ENCODE measurements around the gene PRTG. TPM values are rescaled to one million over a fixed set of nuclear protein-coding genes. Genes with fewer than 3 reads are reported as not detected.

Gene PRTG
- total RNA-seq, 2 experiments from 2014 or later: not detected

DNA sequence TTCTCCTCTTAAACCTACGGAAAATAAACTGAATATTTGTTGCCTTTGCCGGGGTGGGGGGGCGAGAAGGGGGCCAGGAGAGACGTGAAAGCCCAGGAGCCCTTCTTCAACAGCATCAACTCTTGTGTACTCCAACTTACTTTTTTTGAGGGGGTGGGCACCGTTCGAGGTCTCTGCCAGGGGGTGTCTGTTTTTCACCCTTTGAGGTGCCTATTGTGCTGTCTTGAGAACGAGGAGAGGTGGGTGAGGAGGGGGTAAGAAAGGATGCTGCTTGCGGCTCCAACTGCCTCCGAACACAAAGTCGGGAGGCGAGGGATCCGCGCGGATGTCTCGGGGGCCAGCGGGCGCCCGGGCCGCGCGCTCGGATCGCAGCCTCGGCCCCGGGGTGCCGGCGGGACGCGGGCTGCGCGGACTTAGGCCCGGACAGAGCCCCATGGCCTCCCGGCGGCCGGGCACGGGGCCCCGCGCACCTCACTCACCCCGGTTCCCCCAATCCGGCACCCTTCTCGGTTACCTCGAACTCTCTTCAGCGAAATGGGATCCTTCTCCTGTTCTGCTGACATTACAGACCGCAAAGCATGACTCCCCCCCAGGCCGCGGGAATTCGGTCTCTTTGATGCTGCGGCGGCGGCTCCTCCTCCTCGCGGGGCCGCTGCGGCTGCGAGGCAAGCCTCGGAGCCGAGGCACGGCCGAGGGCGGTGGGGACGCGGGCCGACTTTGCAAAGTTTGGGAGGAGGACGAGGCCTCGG lies 155.5 kb downstream of the PRTG start:
- ATAC-seq (peak; percentile 53), DNase-seq (no peak)
- Mint-ChIP-seq H3K27ac (no peak overlapping the region), H3K9me3 (ENCODE audit: low read depth) (no peaks in the 10 kb centered on the region), H3K4me3 (peak overlapping the region; percentile 15), H3K36me3 (no peaks in the 10 kb centered on the region), H3K4me1 (peaks cover 2% of the 10 kb centered on the region), H3K27me3 (peaks cover 47% of the 10 kb centered on the region)
- CTCF ChIA-PET: interaction anchor here (0.6 kb wide), 1 partner anchor 22 kb away, joined by 3 read pairs; no protein-coding TSS in a partner anchor

DNA sequence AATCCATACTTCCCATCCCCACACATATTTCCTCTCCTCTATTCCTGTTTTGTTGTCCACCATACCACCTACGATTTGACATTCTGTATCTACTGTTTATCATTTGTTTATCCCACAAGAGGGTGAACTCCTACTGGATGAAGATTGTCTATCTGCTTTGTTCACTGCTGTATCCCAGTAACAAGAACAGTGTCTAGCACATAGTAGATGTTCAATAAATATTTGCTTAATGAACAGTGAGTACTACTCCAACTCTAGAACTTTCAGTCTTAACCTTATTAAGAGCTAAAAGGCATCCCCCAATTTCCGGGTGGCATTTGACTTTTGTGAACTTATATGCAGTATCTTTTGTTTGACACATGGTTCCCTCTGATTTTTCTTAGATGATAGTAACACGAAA lies 156.1 kb downstream of the PRTG start:
- Mint-ChIP-seq H3K36me3 (no peaks in the 10 kb centered on the region), H3K27ac (no peak overlapping the region), H3K9me3 (ENCODE audit: low read depth) (no peaks in the 10 kb centered on the region), H3K27me3 (peaks cover 49% of the 10 kb centered on the region), H3K4me3 (no peak overlapping the region), H3K4me1 (peaks cover 2% of the 10 kb centered on the region)
- ATAC-seq (no peak), DNase-seq (no peak)
- CTCF ChIA-PET: interaction anchor here (0.6 kb wide), 1 partner anchor 23 kb away, joined by 3 read pairs; no protein-coding TSS in a partner anchor

DNA sequence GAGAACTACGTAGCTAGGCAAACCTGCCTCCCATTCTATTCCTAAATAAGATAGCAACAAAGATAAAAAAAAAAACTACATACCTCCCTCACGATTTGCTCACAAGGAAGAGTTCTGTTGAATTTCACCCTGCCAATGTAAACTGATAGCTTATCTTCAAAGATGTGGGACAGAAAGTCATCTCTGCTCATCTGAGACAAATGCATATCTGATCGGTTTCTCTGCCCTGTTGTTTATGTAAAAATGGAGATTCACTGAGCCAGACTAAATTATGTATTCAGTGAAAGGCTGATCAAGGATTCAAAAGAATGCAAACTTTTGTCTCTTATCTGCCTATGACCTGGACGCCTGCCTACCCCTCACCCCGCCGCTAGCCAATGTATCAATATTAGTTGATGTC lies 166.0 kb downstream of the PRTG start:
- peaks cover 43% of the 10 kb centered on the region for H3K27me3 Mint-ChIP-seq
- no peaks in the 10 kb centered on the region for H3K9me3 Mint-ChIP-seq (ENCODE audit: low read depth)
- no peak overlapping the region for H3K4me3 Mint-ChIP-seq
- DNase-seq (no peak), ATAC-seq (no peak)
- no peaks in the 10 kb centered on the region for H3K4me1 Mint-ChIP-seq
- CTCF ChIA-PET: no interaction called here
- H3K27ac Mint-ChIP-seq: no peak overlapping the region
- no peaks in the 10 kb centered on the region for H3K36me3 Mint-ChIP-seq

DNA sequence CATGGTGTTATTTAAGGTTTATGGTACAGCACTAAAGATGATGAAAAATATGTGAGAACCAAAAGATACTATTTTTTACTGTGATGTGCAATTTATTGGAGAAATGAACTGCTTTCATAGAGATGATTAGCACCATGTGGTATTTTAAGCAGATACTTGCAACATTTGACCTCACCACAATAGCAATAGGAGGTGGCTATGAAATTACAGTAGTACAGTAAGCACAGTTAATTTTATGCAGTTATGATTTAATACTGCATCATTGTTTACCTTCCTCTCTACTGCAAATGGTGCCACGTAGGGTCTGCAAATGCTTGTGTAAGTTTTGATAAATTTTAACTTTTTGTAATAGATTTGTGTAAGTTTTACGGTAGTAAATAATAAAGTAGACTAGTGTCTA lies 168.9 kb downstream of the PRTG start:
- Mint-ChIP-seq H3K36me3 (no peaks in the 10 kb centered on the region), H3K4me3 (no peak overlapping the region)
- CTCF ChIA-PET: no interaction called here

DNA sequence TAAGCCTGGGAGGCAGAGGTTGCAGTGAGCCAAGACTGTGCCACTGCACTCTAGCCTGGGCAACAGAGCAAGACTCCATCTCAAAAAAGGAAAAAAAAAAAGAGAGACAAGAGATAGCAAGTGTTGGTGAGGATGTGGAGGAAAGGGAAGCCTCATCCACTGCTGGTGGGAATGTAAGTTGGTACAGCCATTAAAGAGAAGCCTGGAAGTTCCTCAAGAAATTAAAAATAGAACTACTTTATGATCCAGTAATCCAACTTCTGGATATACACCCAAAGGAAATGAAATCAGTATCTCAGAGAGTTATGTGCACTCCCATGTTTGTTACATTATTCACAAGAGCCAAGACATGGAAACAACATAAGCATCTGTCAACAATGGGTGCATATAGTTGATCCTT lies 169.7 kb downstream of the PRTG start:
- H3K4me1 Mint-ChIP-seq: no peaks in the 10 kb centered on the region
- H3K27me3 Mint-ChIP-seq: peaks cover 31% of the 10 kb centered on the region
- H3K4me3 Mint-ChIP-seq: no peak overlapping the region
- no peak for ATAC-seq
- H3K36me3 Mint-ChIP-seq: no peaks in the 10 kb centered on the region
- CTCF ChIA-PET: no interaction called here
- H3K9me3 Mint-ChIP-seq (ENCODE audit: low read depth): peaks cover 3% of the 10 kb centered on the region
- DNase-seq: no peak
- H3K27ac Mint-ChIP-seq: no peak overlapping the region

More for the DNA sequence above, 168.9 kb downstream of the PRTG start:
- peaks cover 32% of the 10 kb centered on the region for H3K27me3 Mint-ChIP-seq
- H3K4me1 Mint-ChIP-seq: no peaks in the 10 kb centered on the region
- DNase-seq (no peak), ATAC-seq (no peak)
- no peak overlapping the region for H3K27ac Mint-ChIP-seq
- peaks cover 3% of the 10 kb centered on the region for H3K9me3 Mint-ChIP-seq (ENCODE audit: low read depth)

DNA sequence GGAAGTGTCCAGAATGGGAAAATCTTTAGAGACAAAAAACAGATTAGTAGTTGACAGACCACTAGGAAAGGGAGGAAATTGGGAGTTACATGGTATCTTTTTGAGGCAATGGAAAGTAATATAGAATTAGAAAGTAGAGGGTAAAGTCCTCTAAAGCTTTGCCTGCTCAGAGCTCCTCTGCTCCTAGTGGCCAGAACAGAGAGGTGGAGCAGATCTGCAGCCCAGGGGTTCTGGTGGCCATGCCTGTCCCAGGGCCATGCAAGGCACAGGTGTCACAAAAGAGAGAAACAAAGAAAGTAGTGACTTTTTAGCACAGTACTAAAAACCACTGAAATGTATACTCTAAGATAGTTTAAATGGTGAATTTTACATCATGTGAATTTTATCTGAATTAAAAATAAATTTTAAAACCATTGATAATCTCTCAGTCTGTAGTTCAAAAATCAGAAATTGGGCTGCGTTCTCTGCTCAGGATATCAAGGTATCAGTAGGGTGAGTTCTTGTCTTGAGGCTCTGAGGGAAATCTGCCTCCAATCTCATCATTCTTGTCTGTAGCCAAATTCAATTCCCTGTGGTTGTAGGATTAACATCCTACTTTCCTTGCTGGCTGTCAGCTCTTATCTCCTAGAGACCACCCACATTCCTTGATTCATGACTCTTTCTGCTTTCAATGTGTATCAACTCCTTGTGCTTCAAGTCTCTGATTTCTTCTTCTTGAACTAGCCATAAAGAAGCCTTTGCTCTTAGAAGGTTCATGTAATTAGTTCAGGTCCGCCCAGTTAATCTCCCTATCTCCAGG lies 178.4 kb downstream of the PRTG start:
- ATAC-seq (no peak), DNase-seq (no peak)
- Mint-ChIP-seq H3K9me3 (ENCODE audit: low read depth) (peaks cover 3% of the 10 kb centered on the region), H3K27me3 (peaks cover 12% of the 10 kb centered on the region), H3K4me3 (no peak overlapping the region), H3K36me3 (peaks cover 1% of the 10 kb centered on the region), H3K27ac (no peak overlapping the region), H3K4me1 (no peaks in the 10 kb centered on the region)
- CTCF ChIA-PET: interaction anchor here (1.2 kb wide), 1 partner anchor 16 kb away, joined by 3 read pairs; no protein-coding TSS in a partner anchor

DNA sequence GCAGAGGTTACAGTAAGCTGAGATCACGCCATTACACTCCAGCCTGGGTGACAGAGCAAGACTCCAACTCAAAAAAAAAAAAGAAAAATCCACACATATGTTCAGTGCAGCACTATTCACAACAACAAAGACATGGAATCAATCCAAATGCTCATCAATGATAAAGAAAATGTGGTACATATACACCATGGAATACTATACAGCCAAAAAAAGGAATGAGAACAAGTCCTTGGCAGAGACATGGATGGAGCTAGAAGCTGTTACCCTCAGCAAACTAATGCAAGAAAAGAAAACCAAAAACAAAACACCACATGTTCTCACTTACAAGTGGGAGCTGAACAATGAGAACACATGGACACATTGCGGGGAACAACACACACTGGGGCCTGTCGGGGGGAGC lies 180.4 kb downstream of the PRTG start:
- Mint-ChIP-seq H3K27me3 (peaks cover 9% of the 10 kb centered on the region), H3K4me3 (no peak overlapping the region), H3K9me3 (ENCODE audit: low read depth) (peaks cover 3% of the 10 kb centered on the region), H3K4me1 (no peaks in the 10 kb centered on the region), H3K36me3 (no peaks in the 10 kb centered on the region), H3K27ac (no peak overlapping the region)
- CTCF ChIA-PET: no interaction called here
- no peak for ATAC-seq
- no peak for DNase-seq

Other genes starting within 250 kb of the PRTG start
- gene DNAAF4, start 234.9 kb downstream of the PRTG start, total RNA-seq: not detected
- not detected for gene PYGO1, start 154.8 kb downstream of the PRTG start, total RNA-seq

All from activated CD8-positive, alpha-beta memory T cell treated with anti-CD3 and anti-CD28 coated beads, Interleukin-2, amount 10 ng/mL, durations not matched to agents 7 days and 5 days (primary cell).